Occipital lobe (tissue), 2 donors: ENCODE results near the gene GIPC3. TPM values are rescaled to one million over a fixed set of nuclear protein-coding genes. Genes with fewer than 3 reads are reported as not detected.
"Not testable (repeated sequence)": the region's sequence is repeated elsewhere in the genome, so short reads cannot be mapped to it uniquely, and the experiment has no call there.

Experiments used
- DNase-seq: peaks from one replicate; lab custom pipeline; 2025; lab: John Stamatoyannopoulos, UW
- total RNA-seq: library from RNA; depleted of rRNA; stranded (reverse); fragments of >200 nt; gene quantifications from one replicate; pipeline ENCODE4 v1.2.3, GENCODE V29; 2014

The GIPC3 gene
- total RNA-seq, 1 donor from 2014 or later: not detected

DNA sequence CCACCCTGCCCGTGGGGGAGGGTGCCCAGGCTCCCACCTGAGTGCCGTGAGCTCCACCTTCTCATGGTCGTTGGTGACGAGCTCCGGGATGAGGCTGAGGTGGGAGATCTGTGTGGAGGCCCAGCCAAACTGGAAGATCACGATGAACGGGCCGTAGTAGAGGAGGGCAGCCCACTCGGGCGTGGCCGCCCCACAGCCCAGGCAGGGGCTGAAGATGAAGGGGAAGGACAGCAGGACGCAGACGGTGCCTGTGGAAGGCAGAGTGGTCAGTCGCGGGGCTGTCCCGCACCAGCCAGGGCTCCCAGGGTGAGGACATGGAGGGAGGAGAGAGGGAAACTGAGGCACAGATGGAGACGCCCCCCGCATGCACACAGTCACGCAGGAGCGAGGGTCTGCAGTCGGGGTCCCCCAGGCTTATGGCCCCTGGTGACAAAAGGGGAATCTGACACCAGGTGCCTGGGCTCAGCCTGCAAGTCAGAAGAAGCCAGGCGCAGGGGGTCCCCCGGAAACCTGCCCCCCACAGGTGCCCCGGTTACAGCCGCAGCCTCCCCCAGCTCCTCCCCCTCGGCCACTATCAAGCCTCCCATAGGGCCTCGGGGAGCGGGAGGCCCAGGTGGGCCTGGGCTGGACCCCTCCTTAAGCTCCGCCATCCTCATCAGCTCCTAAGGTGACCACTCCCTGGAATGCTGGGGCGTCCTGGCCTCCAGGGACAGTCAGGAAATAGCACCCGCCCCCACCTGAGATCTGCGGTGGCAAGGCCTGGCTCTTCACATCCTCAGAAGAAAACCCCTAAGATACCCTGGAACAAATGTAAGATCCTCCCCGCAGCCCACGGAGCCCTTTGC, 34.1 kb upstream of the GIPC3 start:
- DNase-seq: no peak

DNA sequence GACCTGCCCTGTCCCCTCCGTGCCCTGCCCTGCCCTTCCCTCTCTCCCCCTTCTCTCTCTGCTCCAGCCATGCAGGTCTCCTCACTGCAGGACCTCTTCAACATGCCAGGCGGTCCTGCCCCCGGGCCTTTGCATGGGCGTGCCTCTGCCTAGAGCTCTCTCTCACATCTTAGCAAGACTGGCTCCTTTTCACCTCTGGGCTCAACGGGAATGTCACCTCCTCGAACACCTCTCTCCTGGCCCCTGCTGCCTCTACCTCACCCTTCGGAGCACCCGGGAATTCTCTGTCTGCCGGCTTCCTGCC, 33.5 kb upstream of the GIPC3 start:
- DNase-seq: no peak

DNA sequence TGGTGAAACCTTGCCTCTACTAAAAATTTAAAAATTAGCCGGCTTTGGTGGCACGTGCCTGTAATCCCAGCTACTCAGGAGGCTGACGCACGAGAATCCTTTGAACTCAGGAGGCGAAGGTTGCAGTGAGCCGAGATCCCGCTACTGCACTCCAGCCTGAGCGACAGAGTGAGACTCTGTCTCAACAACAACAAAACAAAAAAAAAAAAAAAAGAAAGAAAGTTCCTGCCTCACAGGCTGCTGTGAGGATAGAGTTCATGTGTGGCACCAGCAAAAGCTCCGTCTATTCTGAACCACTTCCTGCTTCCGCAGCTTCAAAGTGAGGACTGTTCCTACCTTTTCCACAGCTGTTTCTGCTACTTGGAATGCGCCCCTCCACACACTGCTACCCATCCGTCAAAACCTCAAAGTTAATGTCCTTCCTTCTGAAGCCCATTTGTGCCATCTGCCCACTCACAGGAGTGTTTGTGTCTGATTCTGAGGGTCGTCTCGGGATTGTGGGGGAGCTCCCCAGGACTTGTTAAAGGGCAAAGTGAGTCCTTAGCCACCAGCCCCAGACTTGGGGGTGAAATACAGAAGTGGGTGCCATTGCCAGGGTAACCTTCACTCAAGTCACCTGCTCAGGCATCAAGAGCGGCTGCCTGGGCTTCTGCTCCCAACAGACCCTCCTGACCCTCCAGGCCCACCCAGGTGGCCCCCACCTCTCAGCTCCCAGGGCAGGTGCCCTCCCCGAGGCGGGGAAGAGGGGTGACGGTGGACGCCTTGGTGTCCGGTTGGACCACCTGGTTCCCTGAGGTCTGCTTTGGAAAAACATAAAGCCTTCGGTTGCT, 30.8 kb upstream of the GIPC3 start:
- DNase-seq: no peak

DNA sequence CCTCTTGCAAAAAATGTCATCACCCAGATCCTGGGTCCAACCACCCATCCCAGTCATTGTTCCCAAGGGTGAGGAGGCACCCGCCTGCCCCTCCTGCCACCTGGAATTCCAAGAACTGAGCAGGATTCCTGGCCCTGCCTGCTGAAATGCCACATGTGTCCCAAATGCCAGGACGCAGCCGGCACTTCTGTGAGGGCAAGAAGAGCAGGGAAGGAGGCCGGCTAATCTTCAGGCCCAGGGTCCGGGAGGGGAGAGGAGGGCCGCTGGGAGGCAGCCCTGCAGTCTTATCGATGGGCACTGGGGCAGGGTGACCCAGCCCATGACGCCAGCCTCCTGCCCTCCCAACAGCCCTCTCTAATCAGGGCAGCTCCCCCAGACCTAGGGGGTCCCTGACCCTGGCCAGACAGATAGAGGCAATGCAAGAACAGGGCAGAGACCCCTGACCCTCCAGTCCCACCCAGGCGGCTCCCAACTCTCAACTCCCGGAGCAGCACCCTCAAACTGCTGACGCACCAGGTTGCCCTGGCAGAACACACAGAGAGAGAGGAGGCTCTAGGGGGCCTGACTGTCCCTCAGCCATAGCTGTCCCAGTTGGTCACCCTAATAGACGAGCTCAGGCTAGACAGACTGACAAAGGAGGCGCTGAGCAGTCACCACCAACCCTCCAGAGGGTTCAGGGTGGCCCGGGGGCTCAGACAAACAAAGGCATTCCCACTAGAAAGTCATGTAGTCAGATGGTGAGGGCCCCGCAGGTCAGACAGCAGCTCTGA, 29.4 kb upstream of the GIPC3 start:
- no peak for DNase-seq

DNA sequence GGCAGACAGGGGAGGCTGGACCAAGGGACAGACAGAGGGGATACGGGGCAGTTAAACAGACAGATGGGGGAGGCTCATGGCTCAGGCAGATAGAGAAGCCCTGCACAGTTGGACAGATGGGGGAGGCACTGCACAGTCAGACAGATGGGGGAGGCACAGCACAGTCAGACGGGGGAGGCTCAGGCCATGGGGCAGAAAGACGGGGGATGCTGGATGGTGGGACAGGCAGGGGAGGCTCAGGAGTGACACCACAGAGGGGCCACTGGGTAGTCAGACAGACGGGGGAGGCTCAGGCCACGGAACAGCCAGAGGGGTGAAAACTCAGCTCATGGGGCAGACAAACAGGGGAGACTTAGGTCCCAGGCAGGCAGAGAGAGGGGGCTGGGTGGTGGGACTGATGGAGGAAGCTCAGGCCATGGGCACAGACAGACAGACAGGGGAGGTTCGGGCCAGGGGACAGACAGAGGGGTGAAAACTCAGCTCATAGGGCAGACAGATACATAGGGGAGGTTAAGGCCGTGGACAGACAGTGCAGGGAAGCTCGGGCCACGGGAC, 28.8 kb upstream of the GIPC3 start:
- DNase-seq: no peak

DNA sequence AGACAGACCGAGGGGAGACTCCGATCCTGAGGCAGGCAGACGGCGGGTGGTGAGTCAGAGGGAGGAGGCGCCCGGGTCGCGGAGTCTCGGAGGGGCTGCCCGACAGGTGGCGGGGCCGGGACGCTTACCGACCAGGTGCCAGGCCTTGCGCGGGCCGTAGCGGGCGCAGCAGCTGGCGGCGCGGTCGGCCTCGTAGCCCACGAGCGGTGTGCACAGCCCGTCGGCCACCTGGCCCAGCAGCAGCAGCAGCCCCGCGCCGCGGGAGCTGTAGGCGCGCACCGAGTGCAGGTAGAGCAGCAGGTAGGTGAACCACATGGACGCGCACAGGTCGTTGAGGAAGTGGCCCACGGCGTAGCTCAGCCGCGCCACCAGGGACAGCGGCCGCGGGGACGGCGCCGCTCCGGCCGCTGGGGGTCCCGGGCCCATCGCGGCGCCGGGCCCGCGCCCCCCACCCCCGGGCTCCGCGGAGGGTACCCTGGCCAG, 28.3 kb upstream of the GIPC3 start:
- DNase-seq: no peak

DNA sequence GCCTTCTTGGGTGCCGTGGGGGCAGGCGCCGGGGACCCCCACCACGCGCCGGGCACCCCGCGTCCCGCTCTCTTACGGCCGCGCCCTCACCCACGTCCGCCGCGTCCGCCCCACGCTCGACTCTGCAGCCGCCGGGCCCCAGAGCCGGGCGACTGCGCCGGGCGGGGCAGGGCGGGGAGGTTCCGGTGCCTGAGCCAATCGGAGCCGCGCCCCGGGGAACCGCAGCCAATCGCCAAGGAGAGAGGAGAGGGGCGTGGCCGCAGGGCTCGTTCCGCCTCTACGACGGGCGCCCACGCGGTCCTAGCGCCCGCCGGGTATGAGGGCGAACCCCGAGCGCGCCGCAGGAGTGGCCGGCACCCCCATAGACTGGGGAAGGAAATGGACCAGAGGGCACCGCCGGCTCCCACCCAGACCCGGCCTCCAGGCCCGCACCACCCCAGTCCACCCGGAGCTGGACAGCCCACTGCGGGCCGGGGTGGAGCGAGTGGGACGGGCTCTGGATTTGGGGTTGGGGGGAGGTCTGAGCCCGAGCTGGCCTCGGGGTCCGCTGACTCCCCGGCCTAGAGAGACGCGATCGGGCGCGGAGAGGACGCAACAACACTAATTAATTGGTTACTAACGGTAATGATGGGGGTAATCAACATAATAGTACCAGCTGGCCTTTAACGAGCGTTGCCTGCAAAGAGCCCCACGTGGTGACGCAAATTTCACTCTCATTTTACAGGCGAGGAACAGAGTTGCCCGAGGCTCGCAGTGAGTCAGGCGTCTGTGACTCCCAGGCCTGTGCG, 27.6 kb upstream of the GIPC3 start, which contains the start of gene MFSD12:
Gene MFSD12, minus strand, starts transcription at position 126 of the 788 bp plus-strand sequence. CDS start 183 bp downstream, outside the sequence.
- DNase-seq: peak; percentile 92

DNA sequence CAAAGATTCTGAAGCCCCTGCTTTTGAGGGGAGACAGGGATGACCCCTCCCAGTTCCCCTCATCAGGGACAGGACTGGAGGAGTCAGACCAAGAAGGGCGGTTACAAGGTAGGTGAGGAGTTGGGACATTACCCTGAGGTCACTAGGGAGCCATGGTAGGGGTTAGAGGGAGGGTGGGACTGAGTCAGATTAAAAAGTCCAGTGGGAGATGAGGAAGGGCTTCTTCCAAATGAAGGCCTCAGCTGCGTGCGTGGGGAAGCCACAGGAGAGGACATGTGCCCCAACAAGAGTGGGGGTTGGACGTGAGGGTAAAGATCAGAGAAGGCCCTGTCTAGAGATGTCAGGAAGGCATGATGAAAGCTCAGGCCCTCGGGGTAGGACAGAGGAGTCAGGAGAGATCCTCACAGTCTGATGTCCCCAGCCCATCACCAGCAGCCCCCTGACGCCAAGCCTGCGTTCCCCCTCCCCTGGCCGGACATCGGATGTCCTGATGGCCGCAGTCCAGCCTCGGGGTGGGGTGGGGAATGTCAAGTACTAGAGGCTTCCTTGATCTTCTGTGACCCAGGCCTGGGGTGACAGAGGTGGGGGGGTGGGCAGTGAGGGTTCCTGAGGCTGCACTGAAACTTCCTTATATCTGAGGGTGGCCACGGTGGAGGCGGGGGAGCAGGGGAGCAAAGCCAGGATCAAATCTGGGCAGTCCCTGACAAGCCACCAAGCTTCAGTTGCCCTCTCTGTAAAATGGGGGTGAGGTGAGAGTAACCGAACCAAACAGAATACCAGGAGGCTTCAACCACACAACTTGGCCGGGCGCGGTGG, 21.4 kb upstream of the GIPC3 start:
- no peak for DNase-seq

DNA sequence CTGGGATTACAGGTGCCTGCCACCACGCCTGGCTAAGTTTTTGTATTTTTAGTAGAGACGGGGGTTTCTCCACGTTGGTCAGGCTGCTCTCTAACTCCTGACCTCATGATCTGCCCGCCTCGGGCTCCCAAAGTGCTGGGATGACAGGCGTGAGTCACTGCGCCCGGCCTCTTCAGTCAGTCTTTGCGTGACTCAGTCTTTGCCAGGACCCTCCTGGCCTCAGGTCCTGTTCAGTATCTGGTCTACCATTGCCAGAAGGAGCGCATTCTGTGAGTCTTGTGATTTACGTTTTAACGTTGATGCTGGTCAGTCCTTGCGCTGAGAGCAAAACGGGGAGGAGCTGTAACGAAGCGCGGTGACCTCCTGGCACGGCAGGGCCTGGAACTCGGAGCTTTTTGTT, 20.1 kb upstream of the GIPC3 start:
- no peak for DNase-seq

DNA sequence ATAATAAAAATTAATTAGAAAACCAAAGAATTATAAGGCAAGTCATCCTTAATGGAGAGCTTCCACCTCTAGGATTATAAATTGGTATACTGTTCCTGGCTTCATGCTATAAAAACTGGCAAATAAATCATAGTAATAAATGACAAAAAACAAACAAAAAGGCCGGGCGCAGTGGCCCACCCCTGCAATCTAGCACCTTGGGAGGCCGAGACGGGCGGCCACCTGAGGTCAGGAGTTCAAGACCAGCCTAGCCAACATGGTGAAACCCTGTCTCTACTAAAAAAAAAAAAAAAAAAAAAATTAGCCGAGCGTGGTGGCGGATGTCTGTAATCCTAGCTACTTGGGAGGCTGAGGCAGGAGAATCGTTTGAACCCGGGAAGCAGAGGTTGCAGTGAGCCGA, 15.2 kb upstream of the GIPC3 start:
- not testable (repeated sequence) for DNase-seq

DNA sequence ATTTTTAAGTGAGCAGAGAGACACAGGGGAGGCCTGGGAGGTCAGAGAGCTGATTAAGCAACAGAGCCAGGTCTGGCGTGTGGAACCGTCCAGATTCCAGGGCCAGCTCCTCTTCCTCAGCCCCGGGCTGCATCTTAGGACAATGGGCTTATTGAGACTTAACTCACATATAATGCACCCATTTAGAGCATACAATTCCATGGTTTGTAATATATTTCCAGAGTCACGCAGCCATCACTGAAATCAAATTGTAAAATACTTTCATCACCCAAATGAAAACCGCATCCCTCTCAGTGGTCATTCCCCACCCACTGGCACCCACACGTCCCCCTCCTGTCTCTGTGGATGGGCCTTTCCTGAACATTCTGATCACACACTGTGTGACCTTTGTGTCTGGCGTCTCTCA, 14.7 kb upstream of the GIPC3 start:
- no peak for DNase-seq

DNA sequence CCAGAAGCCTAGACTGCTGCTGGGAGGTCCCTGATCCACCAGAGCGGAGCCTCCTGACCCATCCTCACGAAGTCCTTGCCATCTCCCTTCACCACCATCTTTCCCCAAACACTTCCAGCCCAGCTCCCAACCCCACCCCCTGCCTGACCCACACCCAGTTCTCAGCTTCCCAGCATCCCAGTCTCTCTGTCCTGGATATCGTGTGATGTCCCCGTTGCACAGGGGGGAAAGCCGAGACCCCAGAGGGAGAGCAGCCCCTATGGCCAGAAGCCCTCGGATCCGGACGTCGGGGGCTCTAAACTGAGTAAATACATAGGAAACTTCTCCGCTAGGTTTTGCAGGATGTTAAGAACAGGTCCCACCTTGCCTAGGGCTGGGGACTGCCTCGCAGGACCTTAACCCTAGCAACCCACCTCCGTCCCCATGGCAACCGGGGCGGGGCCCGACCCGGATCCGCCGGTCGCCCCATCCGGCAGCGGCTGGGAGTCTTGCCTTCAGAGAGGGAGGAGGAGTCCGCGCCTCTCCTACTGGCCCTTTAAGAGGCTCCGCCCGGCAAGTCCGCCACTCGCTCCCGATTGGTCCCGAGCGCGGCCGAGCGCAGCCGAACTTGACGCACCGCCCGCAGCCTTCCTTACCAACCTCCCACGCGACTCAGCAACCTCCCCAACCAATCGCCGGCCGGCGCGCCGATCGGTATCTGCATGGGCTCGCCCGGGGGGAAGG, 13.0 kb upstream of the GIPC3 start:
- DNase-seq: peak; percentile 100

DNA sequence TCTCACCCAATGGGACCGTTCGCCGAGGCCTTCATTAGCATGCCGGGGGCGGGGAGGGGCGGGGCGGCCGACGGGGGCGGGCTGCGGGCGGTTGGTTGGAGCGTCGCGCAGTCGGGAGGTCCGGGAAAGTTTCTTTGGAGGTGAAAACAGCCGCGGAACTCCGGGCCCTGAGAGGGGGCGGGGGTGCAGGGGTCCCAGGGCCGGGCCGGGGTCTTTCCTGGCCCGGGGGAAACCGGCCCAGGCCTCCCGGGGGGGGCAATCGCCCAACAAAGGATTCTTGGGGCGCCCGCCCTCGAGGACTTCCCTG, 12.5 kb upstream of the GIPC3 start, which contains the start of gene HMG20B:
Gene HMG20B, plus strand, starts transcription at position 90 of the 307 bp plus-strand sequence. CDS start 366 bp downstream, outside the sequence.
- DNase-seq: no peak

DNA sequence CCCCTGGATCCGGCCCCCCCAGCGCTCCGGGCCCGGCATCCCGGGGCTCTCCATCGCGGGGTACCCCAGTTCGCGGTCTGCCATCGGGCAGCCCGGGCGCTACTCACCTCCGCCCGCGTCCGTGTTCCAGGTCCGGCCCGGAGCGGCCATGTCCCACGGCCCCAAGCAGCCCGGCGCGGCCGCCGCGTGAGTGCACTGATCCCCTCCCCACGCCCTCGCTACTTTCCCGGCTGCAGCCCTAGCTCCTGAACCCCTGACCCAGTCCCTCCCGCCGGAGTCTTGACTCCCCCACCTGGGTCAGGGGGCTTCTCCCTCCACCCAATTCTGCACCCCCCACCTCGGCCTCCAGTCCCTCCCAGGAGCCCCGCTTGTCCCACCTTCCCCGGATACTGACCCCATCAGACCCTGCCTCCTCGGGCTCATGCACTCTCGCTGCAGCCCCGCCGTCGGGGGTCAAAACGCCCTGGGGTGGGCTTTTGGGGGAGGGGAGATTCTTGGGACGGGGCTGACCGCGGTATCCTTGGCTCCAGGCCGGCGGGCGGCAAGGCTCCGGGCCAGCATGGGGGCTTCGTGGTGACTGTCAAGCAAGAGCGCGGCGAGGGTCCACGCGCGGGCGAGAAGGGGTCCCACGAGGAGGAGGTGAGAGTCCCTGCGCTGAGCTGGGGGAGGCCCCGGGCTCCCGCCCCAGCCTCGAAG, 12.0 kb upstream of the GIPC3 start:
- no peak for DNase-seq

DNA sequence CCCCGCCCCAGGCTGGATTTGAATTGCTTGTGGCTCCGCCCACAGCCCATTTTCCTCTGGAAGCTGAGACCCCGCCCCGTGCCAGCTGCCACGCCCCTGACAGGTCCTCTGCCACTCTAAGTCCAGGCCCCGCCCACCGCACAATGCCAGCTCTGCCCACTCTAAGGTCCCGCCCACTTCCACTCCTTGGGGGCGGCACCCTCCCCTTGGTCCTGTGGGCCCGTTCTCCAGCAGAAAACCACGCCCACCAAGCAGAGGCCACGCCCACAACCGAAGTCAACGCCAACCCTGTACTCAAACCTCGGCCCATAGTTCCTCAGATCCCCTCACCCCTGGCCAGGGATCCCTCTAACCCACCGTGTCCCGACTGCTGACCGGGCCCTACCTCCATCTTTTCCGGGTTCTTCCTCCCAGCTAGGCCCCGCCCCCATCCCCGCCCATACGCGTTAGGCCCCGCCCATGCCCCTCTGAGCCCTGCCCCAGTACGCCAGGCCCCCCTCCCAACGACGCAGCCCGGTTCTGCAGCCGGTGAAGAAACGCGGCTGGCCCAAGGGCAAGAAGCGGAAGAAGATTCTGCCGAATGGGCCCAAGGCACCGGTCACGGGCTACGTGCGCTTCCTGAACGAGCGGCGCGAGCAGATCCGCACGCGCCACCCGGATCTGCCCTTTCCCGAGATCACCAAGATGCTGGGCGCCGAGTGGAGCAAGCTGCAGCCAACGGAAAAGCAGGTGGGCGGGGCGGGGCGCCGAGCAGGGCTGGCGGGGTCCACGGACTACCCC, 11.2 kb upstream of the GIPC3 start:
- DNase-seq: peak; percentile 48

DNA sequence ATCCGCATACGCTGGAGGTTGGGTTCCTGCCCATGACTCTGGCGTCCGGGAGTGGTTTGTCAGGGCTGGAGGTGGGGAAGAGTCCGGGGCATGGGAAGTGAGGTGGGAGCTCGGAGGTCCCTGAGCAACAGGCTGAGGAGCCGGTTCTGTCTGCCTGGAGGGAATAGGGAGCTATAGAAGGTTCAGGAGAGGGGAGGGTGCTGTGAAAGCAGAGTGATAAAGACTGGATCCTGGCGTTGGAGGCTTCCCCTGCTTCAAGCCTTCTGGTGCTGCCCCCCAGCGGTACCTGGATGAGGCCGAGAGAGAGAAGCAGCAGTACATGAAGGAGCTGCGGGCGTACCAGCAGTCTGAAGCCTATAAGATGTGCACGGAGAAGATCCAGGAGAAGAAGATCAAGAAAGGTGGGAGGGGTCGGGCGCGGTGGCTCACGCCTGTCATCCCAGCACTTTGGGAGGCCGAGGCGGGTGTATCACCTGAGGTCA, 10.0 kb upstream of the GIPC3 start:
- no peak for DNase-seq

DNA sequence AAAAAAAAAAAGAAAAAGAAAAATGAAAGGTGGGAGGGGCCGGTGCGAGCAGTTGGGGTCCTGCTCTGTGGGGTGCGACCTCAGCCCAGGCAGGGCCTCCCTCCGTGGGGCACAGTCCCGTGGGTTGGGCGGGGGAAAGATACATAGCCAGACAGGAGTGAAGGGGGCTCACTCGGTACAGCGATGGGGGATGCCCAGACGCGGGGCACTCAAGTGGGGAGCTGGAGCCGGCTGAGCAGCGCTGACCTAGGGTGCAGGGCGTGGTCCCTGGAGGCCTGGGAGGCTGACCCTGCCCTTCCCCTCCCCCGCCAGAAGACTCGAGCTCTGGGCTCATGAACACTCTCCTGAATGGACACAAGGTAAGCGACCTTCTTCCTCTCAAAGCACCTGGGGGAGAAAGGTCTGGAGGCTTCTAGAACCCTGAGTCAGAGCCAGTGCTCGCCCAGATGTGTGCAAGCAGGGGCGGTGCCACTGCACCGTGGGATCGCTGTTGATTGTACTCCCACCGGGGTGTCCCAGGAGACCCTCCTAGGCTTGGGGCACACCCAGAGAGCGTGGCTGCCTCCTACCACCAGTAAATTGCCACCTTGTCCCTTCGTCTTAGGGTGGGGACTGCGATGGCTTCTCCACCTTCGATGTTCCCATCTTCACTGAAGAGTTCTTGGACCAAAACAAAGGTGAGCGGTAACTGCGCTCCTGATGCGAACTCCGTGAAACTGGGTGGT, 9.2 kb upstream of the GIPC3 start:
- DNase-seq: no peak
